ENCODE data around the gene CLEC4G.

Gene CLEC4G

DNA sequence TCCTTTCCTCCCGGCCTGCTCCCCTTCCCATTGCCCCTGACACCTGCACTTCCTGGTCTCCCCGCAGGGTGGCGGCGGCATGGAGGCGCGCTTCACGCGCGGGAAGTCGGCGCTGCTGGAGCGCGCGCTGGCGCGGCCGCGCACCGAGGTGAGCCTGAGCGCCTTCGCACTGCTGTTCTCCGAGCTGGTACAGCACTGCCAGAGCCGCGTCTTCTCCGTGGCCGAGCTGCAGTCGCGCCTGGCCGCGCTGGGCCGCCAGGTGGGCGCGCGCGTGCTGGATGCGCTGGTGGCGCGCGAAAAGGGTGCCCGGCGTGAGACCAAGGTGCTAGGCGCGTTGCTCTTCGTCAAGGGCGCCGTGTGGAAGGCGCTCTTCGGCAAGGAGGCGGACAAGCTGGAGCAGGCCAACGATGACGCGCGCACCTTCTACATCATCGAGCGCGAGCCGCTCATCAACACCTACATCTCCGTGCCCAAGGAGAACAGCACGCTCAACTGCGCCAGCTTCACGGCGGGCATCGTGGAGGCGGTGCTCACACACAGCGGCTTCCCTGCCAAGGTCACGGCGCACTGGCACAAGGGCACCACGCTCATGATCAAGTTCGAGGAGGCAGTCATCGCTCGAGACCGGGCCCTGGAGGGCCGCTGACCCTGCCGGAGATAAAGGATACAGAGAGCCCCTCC lies 49.6 kb downstream of the CLEC4G start:
- DNase-seq (ENCODE audit: insufficient read length, low spot score), result no peak
- no peak for TF ChIP-seq POLR2A (IDR thresholded peaks at IDR 0.05; ENCODE audit: low read depth, low read length)
- no peak for FAIRE-seq

- no peak for FAIRE-seq
- DNase-seq (ENCODE audit: insufficient read length, low spot score), result no peak
Measured at GRCh38 chr19:7681340-7682174, 50.4 kb downstream of the CLEC4G start.

GRCh38 chr19:7680606-7681339 lies 51.1 kb downstream of the CLEC4G start, which contains the start of gene TRAPPC5:
TRAPPC5 (plus strand) TSS chr19:7680833; CDS start chr19:7682254, 1,421 bp downstream.
- DNase-seq (ENCODE audit: insufficient read length, low spot score) (peak; percentile 90), FAIRE-seq (no peak)
- peak; percentile 59 for TF ChIP-seq POLR2A (IDR thresholded peaks at IDR 0.05; ENCODE audit: low read depth, low read length)

More at GRCh38 chr19:7681340-7682174, 50.4 kb downstream of the CLEC4G start:
- TF ChIP-seq POLR2A (IDR thresholded peaks at IDR 0.05; ENCODE audit: low read depth, low read length), result no peak

DNA sequence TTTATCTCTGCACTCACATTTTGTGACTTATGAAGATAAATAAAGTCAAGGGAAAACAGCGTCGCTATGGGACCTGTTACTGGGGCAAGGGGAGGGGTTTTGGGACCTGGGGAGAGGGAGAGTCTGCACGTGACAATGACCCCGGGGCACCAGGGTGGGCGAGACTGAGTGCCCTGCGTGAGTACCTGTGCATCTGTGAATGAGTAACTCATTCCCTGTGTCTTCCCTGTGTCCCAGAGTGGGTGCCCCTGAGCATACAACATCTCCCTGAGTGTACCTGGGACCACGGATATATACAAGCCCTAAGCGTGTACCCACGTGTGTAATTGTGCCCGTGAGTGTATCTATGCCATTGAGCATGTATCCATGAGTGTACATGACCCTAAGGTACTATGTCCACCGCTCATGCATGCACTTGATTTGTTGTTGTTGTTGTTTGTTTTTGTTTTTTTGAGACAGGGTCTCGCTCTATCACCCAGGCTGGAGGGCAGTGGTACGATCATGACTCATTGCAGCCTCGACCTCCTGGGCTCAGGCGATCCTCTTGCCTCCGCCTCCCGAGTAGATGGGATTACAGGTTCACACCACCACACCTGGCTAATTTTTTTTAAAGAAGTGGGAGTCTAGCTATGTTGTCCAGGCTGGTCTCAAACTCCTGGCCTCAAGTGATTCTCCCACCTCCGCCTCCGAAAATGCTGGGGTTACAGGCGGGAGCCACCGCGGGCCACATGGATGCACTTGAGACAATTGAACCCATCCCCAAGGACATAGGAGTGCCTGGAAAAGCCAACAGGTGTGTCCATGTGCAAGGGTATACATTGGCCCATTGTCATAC lies 51.9 kb downstream of the CLEC4G start:
- no peak for TF ChIP-seq POLR2A (IDR thresholded peaks at IDR 0.05; ENCODE audit: low read depth, low read length)
- FAIRE-seq, result no peak
- no peak for DNase-seq (ENCODE audit: insufficient read length, low spot score)

GRCh38 chr19:7678971-7679751 lies 52.7 kb downstream of the CLEC4G start:
- DNase-seq (ENCODE audit: insufficient read length, low spot score), result no peak
- no peak for TF ChIP-seq POLR2A (IDR thresholded peaks at IDR 0.05; ENCODE audit: low read depth, low read length)
- no peak for FAIRE-seq

Measured in H54 (cell line).